ENCODE measurements around the gene ST6GALNAC5. TPM values are rescaled to one million over a fixed set of nuclear protein-coding genes. Genes with fewer than 3 reads are reported as not detected.

ST6GALNAC5 gene
- polyA plus RNA-seq, 3 donors = not detected

DNA sequence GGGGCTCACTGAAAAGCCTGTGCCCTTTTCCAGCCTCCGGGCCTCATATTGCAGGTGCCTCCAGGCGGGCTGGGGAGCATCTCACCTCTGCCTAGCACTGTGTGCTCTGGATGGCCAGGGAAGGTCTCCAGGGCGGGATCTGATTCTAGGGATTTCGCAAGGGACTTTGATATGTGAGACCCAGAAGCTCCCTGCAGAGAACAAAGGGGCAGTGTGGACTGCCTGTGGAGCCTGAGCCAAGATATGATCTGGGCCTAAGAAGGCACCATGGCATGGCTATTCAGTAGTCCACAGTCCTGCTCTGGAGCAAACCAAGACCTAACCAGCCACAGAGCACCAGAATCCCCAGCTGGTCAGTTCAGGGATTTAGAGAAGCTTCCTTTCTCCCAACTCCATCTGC lies 157.2 kb downstream of the ST6GALNAC5 start:
- Mint-ChIP-seq H3K27me3 (ENCODE audit: low read depth in 3 of 3) (peaks cover 2 to 4% (median 4%) of the 10 kb centered on the region in 3 donors), H3K9me3 (peaks cover 0 to 4% (median 0%) of the 10 kb centered on the region in 7 donors), H3K4me3 (no peak overlapping the region), H3K27ac (no peak overlapping the region), H3K36me3 (no peaks in the 10 kb centered on the region), H3K4me1 (no peaks in the 10 kb centered on the region)
- WGBS (ENCODE audit: insufficient coverage) = 93% methylated on average over 4 of the region's 4 CpGs
- no peaks in the 10 kb centered on the region for H3K36me3 ChIP-seq (replicated peaks in 1 of 2; ENCODE audit: control insufficient read depth in 1 of 2, insufficient read depth in 2 of 2, low read length in 2 of 2)
- intact Hi-C loops (cut with micrococcal nuclease) = no loop called here
- no peak for DNase-seq
- H3K9me3 ChIP-seq (replicated peaks in 1 of 2; ENCODE audit: control insufficient read depth in 1 of 2, insufficient read depth in 1 of 2, low read length in 2 of 2) = peaks cover 0 to 3% of the 10 kb centered on the region in 2 donors
- H4K20me1 ChIP-seq (ENCODE audit: insufficient read depth, low read length) = no peaks in the 10 kb centered on the region
- TF ChIP-seq, protein P1, sequence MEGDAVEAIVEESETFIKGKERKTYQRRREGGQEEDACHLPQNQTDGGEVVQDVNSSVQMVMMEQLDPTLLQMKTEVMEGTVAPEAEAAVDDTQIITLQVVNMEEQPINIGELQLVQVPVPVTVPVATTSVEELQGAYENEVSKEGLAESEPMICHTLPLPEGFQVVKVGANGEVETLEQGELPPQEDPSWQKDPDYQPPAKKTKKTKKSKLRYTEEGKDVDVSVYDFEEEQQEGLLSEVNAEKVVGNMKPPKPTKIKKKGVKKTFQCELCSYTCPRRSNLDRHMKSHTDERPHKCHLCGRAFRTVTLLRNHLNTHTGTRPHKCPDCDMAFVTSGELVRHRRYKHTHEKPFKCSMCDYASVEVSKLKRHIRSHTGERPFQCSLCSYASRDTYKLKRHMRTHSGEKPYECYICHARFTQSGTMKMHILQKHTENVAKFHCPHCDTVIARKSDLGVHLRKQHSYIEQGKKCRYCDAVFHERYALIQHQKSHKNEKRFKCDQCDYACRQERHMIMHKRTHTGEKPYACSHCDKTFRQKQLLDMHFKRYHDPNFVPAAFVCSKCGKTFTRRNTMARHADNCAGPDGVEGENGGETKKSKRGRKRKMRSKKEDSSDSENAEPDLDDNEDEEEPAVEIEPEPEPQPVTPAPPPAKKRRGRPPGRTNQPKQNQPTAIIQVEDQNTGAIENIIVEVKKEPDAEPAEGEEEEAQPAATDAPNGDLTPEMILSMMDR (IDR thresholded peaks at IDR 0.05) = no peak
- H3K4me1 ChIP-seq (ENCODE audit: control insufficient read depth in 1 of 2, insufficient read depth in 2 of 2, low read length in 2 of 2) = no peaks in the 10 kb centered on the region
- H3K9ac ChIP-seq (ENCODE audit: insufficient read depth, low read length, poor library complexity, severe bottlenecking) = no peak overlapping the region
- no peak overlapping the region for H3K4me3 ChIP-seq (replicated peaks in 1 of 3; ENCODE audit: low read depth in 2 of 3, low read length in 3 of 3)
- H3K79me2 ChIP-seq (ENCODE audit: insufficient read depth, low read length) = no peaks in the 10 kb centered on the region
- no peak overlapping the region for H3K27ac ChIP-seq (ENCODE audit: low read depth in 1 of 2, low read length in 2 of 2)
- no peak overlapping the region for H2AFZ ChIP-seq (ENCODE audit: insufficient read depth, low read depth, low read length, poor library complexity, severe bottlenecking)
- H3K27me3 ChIP-seq (ENCODE audit: control insufficient read depth in 2 of 2, insufficient read depth in 2 of 2, low read length in 2 of 2) = no peaks in the 10 kb centered on the region
- no peak overlapping the region for H3K4me2 ChIP-seq (replicated peaks; ENCODE audit: extremely low read depth, low read length, poor library complexity, severe bottlenecking)

DNA sequence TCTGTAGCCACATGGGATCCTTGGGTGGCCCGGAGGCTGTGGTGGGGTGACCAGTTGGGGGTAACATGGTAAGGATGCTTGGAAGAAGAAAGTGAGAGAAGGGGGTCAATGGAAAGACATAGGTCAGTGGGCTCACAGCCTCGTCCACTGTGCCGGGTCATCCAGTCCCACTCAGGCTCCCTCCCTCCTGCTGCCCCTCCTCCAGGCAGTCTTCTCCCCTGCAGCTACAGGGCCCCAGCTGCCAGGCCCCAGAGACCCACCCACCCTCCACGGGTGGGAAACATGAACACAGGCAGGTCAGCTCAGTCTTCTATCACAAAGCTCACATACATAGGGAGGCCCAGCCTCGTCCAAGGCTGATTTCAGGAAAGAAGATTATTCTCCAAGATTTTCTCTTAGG lies 158.3 kb downstream of the ST6GALNAC5 start:
- TF ChIP-seq, protein P1 (IDR thresholded peaks at IDR 0.05) = no peak
- H3K9me3 Mint-ChIP-seq = peaks cover 0 to 4% (median 0%) of the 10 kb centered on the region in 7 donors
- WGBS (ENCODE audit: insufficient coverage) = 93% methylated on average over 4 of the region's 5 CpGs
- Histone ChIP-seq H3K4me1 (ENCODE audit: control insufficient read depth in 1 of 2, insufficient read depth in 2 of 2, low read length in 2 of 2) (no peaks in the 10 kb centered on the region), H3K4me2 (replicated peaks; ENCODE audit: extremely low read depth, low read length, poor library complexity, severe bottlenecking) (no peak overlapping the region), H4K20me1 (ENCODE audit: insufficient read depth, low read length) (no peaks in the 10 kb centered on the region), H3K4me3 (replicated peaks in 1 of 3; ENCODE audit: low read depth in 2 of 3, low read length in 3 of 3) (no peak overlapping the region), H3K79me2 (ENCODE audit: insufficient read depth, low read length) (no peaks in the 10 kb centered on the region), H3K27ac (ENCODE audit: low read depth in 1 of 2, low read length in 2 of 2) (no peak overlapping the region), H3K27me3 (ENCODE audit: control insufficient read depth in 2 of 2, insufficient read depth in 2 of 2, low read length in 2 of 2) (no peaks in the 10 kb centered on the region), H3K36me3 (replicated peaks in 1 of 2; ENCODE audit: control insufficient read depth in 1 of 2, insufficient read depth in 2 of 2, low read length in 2 of 2) (no peaks in the 10 kb centered on the region), H3K9ac (ENCODE audit: insufficient read depth, low read length, poor library complexity, severe bottlenecking) (no peak overlapping the region), H3K9me3 (replicated peaks in 1 of 2; ENCODE audit: control insufficient read depth in 1 of 2, insufficient read depth in 1 of 2, low read length in 2 of 2) (peaks cover 0 to 3% of the 10 kb centered on the region in 2 donors), H2AFZ (ENCODE audit: insufficient read depth, low read depth, low read length, poor library complexity, severe bottlenecking) (no peak overlapping the region)
- H3K4me3 Mint-ChIP-seq = no peak overlapping the region
- intact Hi-C loops (cut with micrococcal nuclease) = no loop called here
- no peaks in the 10 kb centered on the region for H3K4me1 Mint-ChIP-seq
- no peak for DNase-seq
- H3K27ac Mint-ChIP-seq = no peak overlapping the region
- H3K27me3 Mint-ChIP-seq (ENCODE audit: low read depth in 3 of 3) = peaks cover 4 to 5% (median 5%) of the 10 kb centered on the region in 3 donors
- no peaks in the 10 kb centered on the region for H3K36me3 Mint-ChIP-seq
